Vagina (tissue), 2 donors: ENCODE results near the gene WWOX. TPM values are rescaled to one million over a fixed set of nuclear protein-coding genes. Genes with fewer than 3 reads are reported as not detected.

Source experiments
- DNase-seq, 2 donors: peaks; one replicate each; pipeline ENCODE4 v3.0.0-alpha.2; 2017; ENCODE audit errors: extremely low spot score in 2 of 2
- H3K27ac ChIP-seq: fragments of 200-600 bp; sonication (generic); one replicate; pipeline ENCODE4 v1.5.1; 2019
- H3K27me3 ChIP-seq: fragments of 200-600 bp; sonication (generic); one replicate; pipeline ENCODE4 v1.5.1; 2019
- H3K36me3 ChIP-seq, 2 donors: fragments of 200-600 bp; sonication (generic); one replicate each; pipeline ENCODE4 v1.5.1; 2017 to 2019
- H3K4me1 ChIP-seq: fragments of 200-600 bp; sonication (generic); one replicate; pipeline ENCODE4 v1.5.1; 2019
- H3K4me3 ChIP-seq, 2 donors: fragments of 200-600 bp; sonication (generic); 1 replicate in 1 of 2; 2 replicates in 1 of 2; pipeline ENCODE4 v1.5.1; 2016 to 2019
- H3K9me3 ChIP-seq: fragments of 200-600 bp; sonication (generic); one replicate; pipeline ENCODE4 v1.5.1; 2019
- CTCF ChIP-seq, 3 experiments: fragments of 450-650 bp in 2 of 3; fragments of 200-600 bp in 1 of 3; sonication (generic) in 1 of 3; IDR thresholded peaks; one replicate each; pipeline ENCODE4 v1.5.1; 2017 to 2019; ENCODE audit warnings: antibody characterized with exemption in 3 of 3, mild to moderate bottlenecking in 2 of 3, moderate library complexity in 2 of 3
- POLR2A ChIP-seq, 2 donors: fragments of 450-650 bp; IDR thresholded peaks; one replicate each; pipeline ENCODE4 v1.6.1; 2017; ENCODE audit warnings: antibody characterized with exemption in 2 of 2, mild to moderate bottlenecking in 2 of 2, moderate library complexity in 2 of 2
- POLR2AphosphoS5 ChIP-seq, 2 donors: sonication (generic); formaldehyde crosslinking; IDR thresholded peaks; one replicate each; pipeline ENCODE4 v1.9.0; 2017; ENCODE audit warnings: antibody characterized with exemption in 2 of 2, mild to moderate bottlenecking in 2 of 2, low read depth in 1 of 2; ENCODE audit not compliant: insufficient read depth in 1 of 2
- intact Hi-C: fragments of 100-400 bp; cut with DNase I; formaldehyde crosslinking; loops from one replicate; pipeline ENCODE4 v1.15.1; 2023
- total RNA-seq: library from RNA; depleted of rRNA; stranded (reverse); fragments of >200 nt; gene quantifications from one replicate; pipeline ENCODE4 v1.2.3, GENCODE V29; 2016

WWOX gene
- total RNA-seq, 1 donor from 2014 or later, result 33.1 TPM

- no peaks in the 10 kb centered on the region for H3K36me3 ChIP-seq
- H3K27ac ChIP-seq, result no peak overlapping the region
- H3K4me3 ChIP-seq, result no peak overlapping the region
- H3K4me1 ChIP-seq, result peaks cover 15% of the 10 kb centered on the region
- DNase-seq, result no peak
- intact Hi-C loops, result no loop called here
- H3K9me3 ChIP-seq, result no peaks in the 10 kb centered on the region
- H3K27me3 ChIP-seq, result no peaks in the 10 kb centered on the region
- TF ChIP-seq CTCF (IDR thresholded peaks at IDR 0.05) (no peak), POLR2AphosphoS5 (IDR thresholded peaks at IDR 0.05; ENCODE audit: insufficient read depth in 1 of 2, low read depth in 1 of 2) (no peak), POLR2A (IDR thresholded peaks at IDR 0.05) (no peak)
Observed at GRCh38 chr16:78383118-78383517, 283.7 kb downstream of the WWOX start.

- no peaks in the 10 kb centered on the region for H3K36me3 ChIP-seq
- DNase-seq, result no peak
- H3K9me3 ChIP-seq, result no peaks in the 10 kb centered on the region
- peaks cover 15% of the 10 kb centered on the region for H3K4me1 ChIP-seq
- intact Hi-C loops, result no loop called here
- no peaks in the 10 kb centered on the region for H3K27me3 ChIP-seq
- H3K4me3 ChIP-seq, result no peak overlapping the region
- TF ChIP-seq CTCF (IDR thresholded peaks at IDR 0.05) (no peak), POLR2AphosphoS5 (IDR thresholded peaks at IDR 0.05; ENCODE audit: insufficient read depth in 1 of 2, low read depth in 1 of 2) (no peak), POLR2A (IDR thresholded peaks at IDR 0.05) (no peak)
- no peak overlapping the region for H3K27ac ChIP-seq
Observed at GRCh38 chr16:78385086-78385805, 285.8 kb downstream of the WWOX start.

GRCh38 chr16:78386557-78387324, 287.3 kb downstream of the WWOX start:
- Histone ChIP-seq H3K27ac (no peak overlapping the region), H3K36me3 (no peaks in the 10 kb centered on the region), H3K4me3 (no peak overlapping the region), H3K9me3 (no peaks in the 10 kb centered on the region), H3K27me3 (no peaks in the 10 kb centered on the region), H3K4me1 (peaks cover 15% of the 10 kb centered on the region)
- TF ChIP-seq CTCF (IDR thresholded peaks at IDR 0.05) (no peak), POLR2AphosphoS5 (IDR thresholded peaks at IDR 0.05; ENCODE audit: insufficient read depth in 1 of 2, low read depth in 1 of 2) (no peak), POLR2A (IDR thresholded peaks at IDR 0.05) (no peak)
- DNase-seq, result no peak
- intact Hi-C loops, result no loop called here

- H3K27ac ChIP-seq, result no peak overlapping the region
- no peak overlapping the region for H3K4me3 ChIP-seq
- DNase-seq, result no peak
- intact Hi-C loops, result no loop called here
- no peaks in the 10 kb centered on the region for H3K36me3 ChIP-seq
- no peaks in the 10 kb centered on the region for H3K27me3 ChIP-seq
- peaks cover 15% of the 10 kb centered on the region for H3K4me1 ChIP-seq
- H3K9me3 ChIP-seq, result no peaks in the 10 kb centered on the region
- TF ChIP-seq POLR2A (IDR thresholded peaks at IDR 0.05) (no peak), POLR2AphosphoS5 (IDR thresholded peaks at IDR 0.05; ENCODE audit: insufficient read depth in 1 of 2, low read depth in 1 of 2) (no peak), CTCF (IDR thresholded peaks at IDR 0.05) (no peak)
Observed at GRCh38 chr16:78389009-78389498, 289.6 kb downstream of the WWOX start.

GRCh38 chr16:78390092-78390491, 290.6 kb downstream of the WWOX start:
- no peak for DNase-seq
- no peak overlapping the region for H3K27ac ChIP-seq
- TF ChIP-seq CTCF (IDR thresholded peaks at IDR 0.05), result no peak
- no peak for TF ChIP-seq POLR2A (IDR thresholded peaks at IDR 0.05)
- no peak for TF ChIP-seq POLR2AphosphoS5 (IDR thresholded peaks at IDR 0.05; ENCODE audit: insufficient read depth in 1 of 2, low read depth in 1 of 2)

More at GRCh38 chr16:78390092-78390491, 290.6 kb downstream of the WWOX start:
- no peak overlapping the region for H3K4me3 ChIP-seq
- intact Hi-C loops, result no loop called here
- peaks cover 15% of the 10 kb centered on the region for H3K4me1 ChIP-seq
- H3K36me3 ChIP-seq, result no peaks in the 10 kb centered on the region
- no peaks in the 10 kb centered on the region for H3K27me3 ChIP-seq
- no peaks in the 10 kb centered on the region for H3K9me3 ChIP-seq
